HepG2 (cell line): ENCODE results near the gene CHMP2B. TPM values are rescaled to one million over a fixed set of nuclear protein-coding genes. Genes with fewer than 3 reads are reported as not detected.

ENCODE experiments used
- CBX2 ChIP-seq, 2 experiments: fragments of 200-600 bp in 1 of 2; sonication (generic); formaldehyde crosslinking in 1 of 2; IDR thresholded peaks; 2 replicates each; pipeline versions ENCODE4 v1.7.0 to v1.8.1; 2018 to 2022; ENCODE audit warnings: low read depth in 2 of 2, low read length in 1 of 2, mild to moderate bottlenecking in 1 of 2, missing genetic modification reagents in 1 of 2
- FOXA1 ChIP-seq, 2 experiments: fragments of 450-650 bp in 1 of 2; sonication (generic) in 1 of 2; formaldehyde crosslinking in 1 of 2; IDR thresholded peaks; 2 replicates each; pipeline versions ENCODE4 v1.4.0 to v1.6.1; 2016 to 2020; ENCODE audit warnings: missing genetic modification reagents in 1 of 2
- HES4 ChIP-seq: sonication (generic); formaldehyde crosslinking; IDR thresholded peaks from 2 replicates; pipeline ENCODE4 v1.9.0; 2021; ENCODE audit warnings: mild to moderate bottlenecking, missing genetic modification reagents, borderline replicate concordance
- HNF4G ChIP-seq, 2 experiments: sonication (generic) in 1 of 2; formaldehyde crosslinking in 1 of 2; IDR thresholded peaks; 2 replicates each; pipeline versions ENCODE4 v1.4.0 to v1.6.1; 2011 to 2020; ENCODE audit warnings: borderline replicate concordance in 2 of 2, low read depth in 2 of 2, mild to moderate bottlenecking in 2 of 2, low read length in 1 of 2, missing genetic modification reagents in 1 of 2, moderate library complexity in 1 of 2
- NR2C2 ChIP-seq: sonication (generic); formaldehyde crosslinking; IDR thresholded peaks from 2 replicates; pipeline ENCODE4 v1.4.0; 2020; ENCODE audit warnings: missing genetic modification reagents, mild to moderate bottlenecking, moderate library complexity, borderline replicate concordance
- PLSCR1 ChIP-seq: sonication (generic); formaldehyde crosslinking; IDR thresholded peaks from 2 replicates; pipeline ENCODE4 v1.5.0; 2020; ENCODE audit warnings: missing genetic modification reagents, mild to moderate bottlenecking, borderline replicate concordance
- PRDM10 ChIP-seq: sonication (generic); formaldehyde crosslinking; IDR thresholded peaks from 2 replicates; pipeline ENCODE4 v1.4.0; 2020; ENCODE audit warnings: low read depth, missing genetic modification reagents
- TCF12 ChIP-seq, 2 experiments: fragments of 450-650 bp in 1 of 2; sonication (generic) in 1 of 2; formaldehyde crosslinking in 1 of 2; IDR thresholded peaks; 2 replicates each; pipeline versions ENCODE4 v1.6.1 to v1.8.0; 2017 to 2022; ENCODE audit warnings: antibody characterized with exemption in 1 of 2, mild to moderate bottlenecking in 1 of 2, missing genetic modification reagents in 1 of 2, moderate library complexity in 1 of 2
- TEAD2 ChIP-seq: sonication (generic); formaldehyde crosslinking; IDR thresholded peaks from 2 replicates; pipeline ENCODE4 v1.9.0; 2021; ENCODE audit warnings: missing genetic modification reagents
- polyA plus RNA-seq, 8 experiments: library from polyadenylated mRNA; depleted of rRNA in 3 of 8; stranded (reverse) in 7 of 8; unstranded in 1 of 8; fragments of >200 nt; fragmentation: Illumina TruSeq in 4 of 8; extraction: Trizol in 4 of 8; gene quantifications; 2 replicates each; pipeline versions ENCODE4 v1.2.1 to v1.2.3, GENCODE V29; 2011 to 2016; ENCODE audit warnings: low read depth in 4 of 8, missing spikeins in 1 of 8, mixed read lengths in 1 of 8; ENCODE audit not compliant: insufficient read depth in 1 of 8
- total RNA-seq, 5 experiments: library from RNA; depleted of rRNA; stranded (reverse); fragments of >200 nt; fragmentation: Illumina TruSeq; extraction: Trizol; gene quantifications; 2 replicates each; pipeline ENCODE4 v1.2.3, GENCODE V29; 2016; ENCODE audit warnings: low read depth in 1 of 5
- TF ChIP-seq, protein P1 (sequence below): sonication (generic); formaldehyde crosslinking; IDR thresholded peaks from 2 replicates; pipeline ENCODE4 v1.4.0; 2020; ENCODE audit warnings: missing genetic modification reagents
- TF ChIP-seq, protein P2 (sequence below): sonication (generic); formaldehyde crosslinking; IDR thresholded peaks from 2 replicates; pipeline ENCODE4 v1.5.0; 2020; ENCODE audit warnings: mild to moderate bottlenecking, missing genetic modification reagents

The CHMP2B gene
- total and polyA plus RNA-seq, 2 of the 13 experiments (the other 11 are each of a cell fraction or from before 2014, with no cell fraction given), result 6.9 to 33.5 TPM

- no peak for TF ChIP-seq PRDM10 (CRISPR knock-in tag)
- TF ChIP-seq, protein P1, sequence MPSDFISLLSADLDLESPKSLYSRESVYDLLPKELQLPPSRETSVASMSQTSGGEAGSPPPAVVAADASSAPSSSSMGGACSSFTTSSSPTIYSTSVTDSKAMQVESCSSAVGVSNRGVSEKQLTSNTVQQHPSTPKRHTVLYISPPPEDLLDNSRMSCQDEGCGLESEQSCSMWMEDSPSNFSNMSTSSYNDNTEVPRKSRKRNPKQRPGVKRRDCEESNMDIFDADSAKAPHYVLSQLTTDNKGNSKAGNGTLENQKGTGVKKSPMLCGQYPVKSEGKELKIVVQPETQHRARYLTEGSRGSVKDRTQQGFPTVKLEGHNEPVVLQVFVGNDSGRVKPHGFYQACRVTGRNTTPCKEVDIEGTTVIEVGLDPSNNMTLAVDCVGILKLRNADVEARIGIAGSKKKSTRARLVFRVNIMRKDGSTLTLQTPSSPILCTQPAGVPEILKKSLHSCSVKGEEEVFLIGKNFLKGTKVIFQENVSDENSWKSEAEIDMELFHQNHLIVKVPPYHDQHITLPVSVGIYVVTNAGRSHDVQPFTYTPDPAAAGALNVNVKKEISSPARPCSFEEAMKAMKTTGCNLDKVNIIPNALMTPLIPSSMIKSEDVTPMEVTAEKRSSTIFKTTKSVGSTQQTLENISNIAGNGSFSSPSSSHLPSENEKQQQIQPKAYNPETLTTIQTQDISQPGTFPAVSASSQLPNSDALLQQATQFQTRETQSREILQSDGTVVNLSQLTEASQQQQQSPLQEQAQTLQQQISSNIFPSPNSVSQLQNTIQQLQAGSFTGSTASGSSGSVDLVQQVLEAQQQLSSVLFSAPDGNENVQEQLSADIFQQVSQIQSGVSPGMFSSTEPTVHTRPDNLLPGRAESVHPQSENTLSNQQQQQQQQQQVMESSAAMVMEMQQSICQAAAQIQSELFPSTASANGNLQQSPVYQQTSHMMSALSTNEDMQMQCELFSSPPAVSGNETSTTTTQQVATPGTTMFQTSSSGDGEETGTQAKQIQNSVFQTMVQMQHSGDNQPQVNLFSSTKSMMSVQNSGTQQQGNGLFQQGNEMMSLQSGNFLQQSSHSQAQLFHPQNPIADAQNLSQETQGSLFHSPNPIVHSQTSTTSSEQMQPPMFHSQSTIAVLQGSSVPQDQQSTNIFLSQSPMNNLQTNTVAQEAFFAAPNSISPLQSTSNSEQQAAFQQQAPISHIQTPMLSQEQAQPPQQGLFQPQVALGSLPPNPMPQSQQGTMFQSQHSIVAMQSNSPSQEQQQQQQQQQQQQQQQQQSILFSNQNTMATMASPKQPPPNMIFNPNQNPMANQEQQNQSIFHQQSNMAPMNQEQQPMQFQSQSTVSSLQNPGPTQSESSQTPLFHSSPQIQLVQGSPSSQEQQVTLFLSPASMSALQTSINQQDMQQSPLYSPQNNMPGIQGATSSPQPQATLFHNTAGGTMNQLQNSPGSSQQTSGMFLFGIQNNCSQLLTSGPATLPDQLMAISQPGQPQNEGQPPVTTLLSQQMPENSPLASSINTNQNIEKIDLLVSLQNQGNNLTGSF, result no peak
- TF ChIP-seq FOXA1 (IDR thresholded peaks at IDR 0.05), result no peak
- no peak for TF ChIP-seq FOXA1 (CRISPR knock-in tag; IDR thresholded peaks at IDR 0.05)
- TF ChIP-seq CBX2 (IDR thresholded peaks at IDR 0.05; ENCODE audit: low read depth, low read length), result no peak
- TF ChIP-seq CBX2 (CRISPR knock-in tag; IDR thresholded peaks at IDR 0.05; ENCODE audit: low read depth), result no peak
- no peak for TF ChIP-seq HNF4G (IDR thresholded peaks at IDR 0.05; ENCODE audit: borderline replicate concordance, low read depth, low read length)
- no peak for TF ChIP-seq HNF4G (CRISPR knock-in tag; IDR thresholded peaks at IDR 0.05; ENCODE audit: borderline replicate concordance, low read depth)
- no peak for TF ChIP-seq NR2C2 (CRISPR knock-in tag)
- no peak for TF ChIP-seq TCF12 (IDR thresholded peaks at IDR 0.05)
- no peak for TF ChIP-seq TCF12 (CRISPR knock-in tag; IDR thresholded peaks at IDR 0.05)
- TF ChIP-seq, protein P2, sequence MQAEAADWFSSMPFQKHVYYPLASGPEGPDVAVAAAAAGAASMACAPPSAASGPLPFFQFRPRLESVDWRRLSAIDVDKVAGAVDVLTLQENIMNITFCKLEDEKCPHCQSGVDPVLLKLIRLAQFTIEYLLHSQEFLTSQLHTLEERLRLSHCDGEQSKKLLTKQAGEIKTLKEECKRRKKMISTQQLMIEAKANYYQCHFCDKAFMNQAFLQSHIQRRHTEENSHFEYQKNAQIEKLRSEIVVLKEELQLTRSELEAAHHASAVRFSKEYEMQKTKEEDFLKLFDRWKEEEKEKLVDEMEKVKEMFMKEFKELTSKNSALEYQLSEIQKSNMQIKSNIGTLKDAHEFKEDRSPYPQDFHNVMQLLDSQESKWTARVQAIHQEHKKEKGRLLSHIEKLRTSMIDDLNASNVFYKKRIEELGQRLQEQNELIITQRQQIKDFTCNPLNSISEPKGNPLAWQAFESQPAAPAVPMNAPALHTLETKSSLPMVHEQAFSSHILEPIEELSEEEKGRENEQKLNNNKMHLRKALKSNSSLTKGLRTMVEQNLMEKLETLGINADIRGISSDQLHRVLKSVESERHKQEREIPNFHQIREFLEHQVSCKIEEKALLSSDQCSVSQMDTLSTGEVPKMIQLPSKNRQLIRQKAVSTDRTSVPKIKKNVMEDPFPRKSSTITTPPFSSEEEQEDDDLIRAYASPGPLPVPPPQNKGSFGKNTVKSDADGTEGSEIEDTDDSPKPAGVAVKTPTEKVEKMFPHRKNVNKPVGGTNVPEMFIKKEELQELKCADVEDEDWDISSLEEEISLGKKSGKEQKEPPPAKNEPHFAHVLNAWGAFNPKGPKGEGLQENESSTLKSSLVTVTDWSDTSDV (CRISPR knock-in tag), result no peak
- TF ChIP-seq PLSCR1 (CRISPR knock-in tag), result no peak
- TF ChIP-seq HES4 (CRISPR knock-in tag), result no peak
- TF ChIP-seq TEAD2 (CRISPR knock-in tag), result no peak
Observed at GRCh38 chr3:87203809-87204208, 23.3 kb upstream of the CHMP2B start (continued).
